ENCODE data around the gene ERMAP. TPM values are rescaled to one million over a fixed set of nuclear protein-coding genes. Genes with fewer than 3 reads are reported as not detected.
"Not testable (repeated sequence)": the region's sequence is repeated elsewhere in the genome, so short reads cannot be mapped to it uniquely, and the experiment has no call there.

ERMAP gene
- total RNA-seq, 1 donor from 2014 or later = 18.2 TPM

GRCh38 chr1:42807056-42807668 lies 9.8 kb upstream of the ERMAP start:
- Histone ChIP-seq H3K27ac (no peak overlapping the region), H3K36me3 (peaks cover 9% of the 10 kb centered on the region), H3K4me1 (no peaks in the 10 kb centered on the region), H3K9me3 (no peaks in the 10 kb centered on the region), H3K4me3 (no peak overlapping the region), H3K27me3 (no peaks in the 10 kb centered on the region)
- DNase-seq (no peak), ATAC-seq (no peak)
- intact Hi-C loops (cut with DNase I) = no loop called here
- TF ChIP-seq CTCF (IDR thresholded peaks at IDR 0.05) = no peak

DNA sequence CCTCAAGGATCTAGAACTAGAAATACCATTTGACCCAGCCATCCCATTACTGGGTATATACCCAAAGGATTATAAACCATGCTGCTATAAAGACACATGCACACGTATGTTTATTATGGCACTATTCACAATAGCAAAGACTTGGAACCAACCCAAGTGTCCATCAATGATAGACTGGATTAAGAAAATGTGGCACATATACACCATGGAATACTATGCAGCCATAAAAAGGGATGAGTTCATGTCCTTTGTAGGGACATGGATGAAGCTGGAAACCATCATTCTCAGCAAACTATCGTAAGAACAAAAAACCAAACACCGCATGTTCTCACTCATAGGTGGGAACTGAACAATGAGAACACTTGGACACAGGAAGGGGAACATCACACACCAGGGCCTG lies 2.1 kb upstream of the ERMAP start:
- H3K27ac ChIP-seq; intact Hi-C loops (cut with DNase I); H3K27me3 ChIP-seq; DNase-seq; H3K9me3 ChIP-seq; H3K36me3 ChIP-seq; H3K4me3 ChIP-seq; ATAC-seq: not testable (repeated sequence)
- H3K4me1 ChIP-seq = peaks cover 22% of the 10 kb centered on the region

DNA sequence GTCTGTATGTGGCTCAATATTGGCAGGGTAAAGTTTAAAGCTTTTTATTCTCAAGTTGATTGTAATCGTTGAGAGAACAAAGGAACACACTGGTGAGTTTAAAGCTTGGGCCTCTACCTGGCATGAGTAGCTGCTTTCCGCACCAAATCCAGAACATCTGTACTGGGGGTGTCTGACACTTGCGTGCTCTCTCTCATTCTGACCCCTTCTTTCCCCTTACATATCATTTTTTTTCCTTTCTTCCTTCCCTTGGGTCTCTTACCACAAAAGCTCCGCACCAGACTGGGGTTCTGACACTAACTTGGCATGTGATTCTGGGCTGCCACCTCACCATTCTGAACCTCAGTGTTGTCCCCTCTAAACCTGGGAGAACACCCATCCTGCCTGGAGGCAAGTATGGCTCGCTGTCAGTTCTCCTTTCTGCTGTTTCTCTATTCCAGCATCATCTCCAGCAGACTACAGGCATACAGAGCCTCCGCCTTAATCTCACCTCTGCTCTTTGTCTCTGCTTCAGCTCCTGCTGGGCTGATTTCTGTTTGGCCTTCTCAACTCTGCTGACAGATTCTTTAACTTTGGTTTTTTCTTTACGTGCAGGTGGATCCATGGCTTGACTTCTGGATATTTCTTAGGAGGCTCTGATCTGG lies 859 bp upstream of the ERMAP start:
- intact Hi-C loops (cut with DNase I) = no loop called here

GRCh38 chr1:42817440-42817767 lies 482 bp downstream of the ERMAP start:
- DNase-seq (no peak), ATAC-seq (no peak)
- Histone ChIP-seq H3K9me3 (no peaks in the 10 kb centered on the region), H3K4me3 (peak overlapping the region; percentile 76), H3K36me3 (no peaks in the 10 kb centered on the region), H3K27me3 (no peaks in the 10 kb centered on the region), H3K4me1 (peaks cover 22% of the 10 kb centered on the region), H3K27ac (peak overlapping the region; percentile 97)
- intact Hi-C loops (cut with DNase I) = no loop called here
- no peak for TF ChIP-seq CTCF (IDR thresholded peaks at IDR 0.05)

More for the DNA sequence above, 859 bp upstream of the ERMAP start:
- peak overlapping the region; percentile 97 for H3K27ac ChIP-seq
- H3K9me3 ChIP-seq = no peaks in the 10 kb centered on the region
- no peak for TF ChIP-seq CTCF (IDR thresholded peaks at IDR 0.05)
- H3K27me3 ChIP-seq = no peaks in the 10 kb centered on the region
- H3K4me3 ChIP-seq = peak overlapping the region; percentile 76
- no peaks in the 10 kb centered on the region for H3K36me3 ChIP-seq
- H3K4me1 ChIP-seq = peaks cover 22% of the 10 kb centered on the region
- DNase-seq = no peak
- ATAC-seq = no peak

GRCh38 chr1:42817976-42818375 lies 1.1 kb downstream of the ERMAP start:
- no peak for DNase-seq
- intact Hi-C loops (cut with DNase I) = no loop called here
- H3K27me3 ChIP-seq = no peaks in the 10 kb centered on the region
- H3K4me1 ChIP-seq = peaks cover 25% of the 10 kb centered on the region
- no peak overlapping the region for H3K27ac ChIP-seq
- H3K36me3 ChIP-seq = no peaks in the 10 kb centered on the region
- TF ChIP-seq CTCF (IDR thresholded peaks at IDR 0.05) = no peak
- H3K9me3 ChIP-seq = no peaks in the 10 kb centered on the region
- H3K4me3 ChIP-seq = peak overlapping the region; percentile 76
- ATAC-seq = no peak

DNA sequence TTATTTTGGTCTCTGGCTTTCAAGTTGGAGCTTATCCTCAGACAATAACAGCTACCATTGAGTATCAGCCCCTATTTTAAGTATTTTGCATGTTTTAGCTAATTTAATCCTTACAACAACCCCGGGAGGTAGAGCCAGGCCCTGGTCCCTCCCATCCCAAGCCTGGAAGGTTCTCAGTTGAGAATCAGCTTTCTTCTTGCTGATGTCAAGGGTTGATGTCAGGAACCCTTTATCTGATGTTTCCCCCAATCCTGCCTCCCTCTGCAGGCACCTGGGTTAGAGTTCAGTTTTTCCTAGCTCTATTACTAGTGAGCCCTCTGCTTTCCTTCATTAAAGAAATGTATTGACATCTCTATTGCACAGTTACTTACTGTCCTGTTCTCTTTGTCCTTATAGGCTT lies 3.9 kb downstream of the ERMAP start:
- DNase-seq (no peak), ATAC-seq (no peak)
- TF ChIP-seq CTCF (IDR thresholded peaks at IDR 0.05) = no peak
- Histone ChIP-seq H3K9me3 (no peaks in the 10 kb centered on the region), H3K4me1 (peaks cover 21% of the 10 kb centered on the region), H3K36me3 (no peaks in the 10 kb centered on the region), H3K27ac (no peak overlapping the region), H3K4me3 (no peak overlapping the region), H3K27me3 (no peaks in the 10 kb centered on the region)
- intact Hi-C loops (cut with DNase I) = no loop called here

Measured in upper lobe of right lung (tissue), 1 donor.